ENCODE measurements around the gene ELF1.
A peak's percentile ranks its signal among the peaks of the same experiment; 100 is the strongest.
"Not testable (repeated sequence)": the region's sequence is repeated elsewhere in the genome, so short reads cannot be mapped to it uniquely, and the experiment has no call there.

The ELF1 gene

GRCh38 chr13:40980461-40980860, 38.7 kb downstream of the ELF1 start:
- FAIRE-seq = no peak

GRCh38 chr13:40979232-40979631, 39.9 kb downstream of the ELF1 start:
- no peak for FAIRE-seq

GRCh38 chr13:40978109-40978508, 41.0 kb downstream of the ELF1 start:
- not testable (repeated sequence) for FAIRE-seq

DNA sequence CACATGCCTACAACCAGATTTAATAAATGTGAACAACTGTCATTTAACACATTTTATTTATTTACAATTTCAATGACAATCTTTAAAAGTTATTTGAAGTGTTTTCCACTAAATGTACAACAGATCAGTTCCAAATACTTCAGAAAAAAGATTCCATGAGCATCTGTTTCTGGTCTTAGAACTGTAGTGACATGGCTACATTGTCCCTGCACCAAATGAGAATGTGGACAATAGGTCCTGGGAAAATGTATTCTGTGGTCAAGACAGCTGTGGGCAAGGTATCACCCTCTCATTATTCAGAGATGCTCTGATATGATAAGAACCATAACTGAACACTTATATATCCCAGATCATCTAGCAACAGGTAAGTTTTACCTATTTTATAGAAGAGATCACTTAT, 43.7 kb downstream of the ELF1 start:
- no peak for FAIRE-seq

DNA sequence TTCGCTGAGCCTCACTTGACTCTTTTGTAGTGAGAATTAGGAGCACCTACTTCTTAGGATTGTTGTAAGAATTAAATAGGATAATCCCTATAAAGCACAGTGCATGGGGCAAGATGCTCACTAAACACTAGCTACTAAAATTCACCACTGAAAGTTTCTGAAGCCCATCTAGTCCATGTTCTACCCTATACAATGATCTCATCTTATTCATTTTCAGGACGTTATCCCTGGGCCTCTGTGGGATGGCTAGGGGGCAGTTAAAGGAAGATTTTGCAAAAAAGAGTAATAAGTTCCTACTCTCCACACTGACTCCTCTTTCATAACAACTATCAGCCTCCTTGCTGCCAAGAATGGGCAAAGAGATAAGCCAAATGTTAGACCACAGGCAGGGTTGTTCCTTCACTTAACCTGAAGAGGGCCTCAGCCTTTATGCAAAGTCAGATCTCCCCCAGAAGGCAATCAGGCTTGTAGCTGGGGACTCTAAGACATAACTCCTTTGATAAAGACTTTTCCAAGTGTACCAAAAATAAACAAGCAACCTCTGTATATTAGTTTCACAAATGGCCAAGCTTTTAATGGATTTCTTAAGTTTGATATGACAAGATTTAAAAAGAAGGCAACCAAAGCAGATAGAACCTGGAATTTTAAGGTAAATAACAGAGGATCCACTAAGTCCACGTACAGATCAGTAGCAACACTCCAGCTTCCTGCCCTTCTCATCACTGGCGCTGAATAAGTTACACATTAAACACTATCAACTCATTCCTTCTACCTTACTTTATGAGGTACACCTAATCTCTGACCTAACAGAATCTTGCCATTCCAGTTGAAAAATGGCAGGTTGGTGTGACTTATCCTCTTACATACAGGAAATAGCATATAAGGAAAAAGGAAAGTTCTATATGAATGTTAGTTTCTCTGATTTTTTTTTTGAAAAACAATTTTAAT, 44.4 kb downstream of the ELF1 start:
- FAIRE-seq = no peak

- FAIRE-seq = peak; percentile 92
These were observed 45.7 kb downstream of the ELF1 start for GRCh38 chr13:40973409-40973808.

GRCh38 chr13:40971321-40971720, 47.8 kb downstream of the ELF1 start:
- FAIRE-seq = no peak

DNA sequence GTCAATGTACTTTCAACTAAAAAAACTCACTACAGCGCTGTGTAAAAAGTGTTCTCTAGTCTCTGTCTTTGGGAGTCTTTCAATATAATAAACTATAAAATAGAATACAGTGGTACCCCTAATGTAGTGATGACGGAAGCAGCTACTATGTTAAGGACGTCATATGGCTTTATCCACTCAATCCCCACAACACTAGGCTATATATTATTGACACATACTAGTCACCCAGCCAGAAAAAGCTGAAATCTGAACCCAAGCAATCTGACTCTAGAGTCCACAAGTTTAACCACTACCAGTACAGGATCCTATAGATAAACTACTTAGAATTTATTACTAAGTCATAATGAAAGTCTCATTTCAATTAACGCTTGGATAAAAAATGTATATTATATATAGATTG, 48.3 kb downstream of the ELF1 start:
- FAIRE-seq = no peak

DNA sequence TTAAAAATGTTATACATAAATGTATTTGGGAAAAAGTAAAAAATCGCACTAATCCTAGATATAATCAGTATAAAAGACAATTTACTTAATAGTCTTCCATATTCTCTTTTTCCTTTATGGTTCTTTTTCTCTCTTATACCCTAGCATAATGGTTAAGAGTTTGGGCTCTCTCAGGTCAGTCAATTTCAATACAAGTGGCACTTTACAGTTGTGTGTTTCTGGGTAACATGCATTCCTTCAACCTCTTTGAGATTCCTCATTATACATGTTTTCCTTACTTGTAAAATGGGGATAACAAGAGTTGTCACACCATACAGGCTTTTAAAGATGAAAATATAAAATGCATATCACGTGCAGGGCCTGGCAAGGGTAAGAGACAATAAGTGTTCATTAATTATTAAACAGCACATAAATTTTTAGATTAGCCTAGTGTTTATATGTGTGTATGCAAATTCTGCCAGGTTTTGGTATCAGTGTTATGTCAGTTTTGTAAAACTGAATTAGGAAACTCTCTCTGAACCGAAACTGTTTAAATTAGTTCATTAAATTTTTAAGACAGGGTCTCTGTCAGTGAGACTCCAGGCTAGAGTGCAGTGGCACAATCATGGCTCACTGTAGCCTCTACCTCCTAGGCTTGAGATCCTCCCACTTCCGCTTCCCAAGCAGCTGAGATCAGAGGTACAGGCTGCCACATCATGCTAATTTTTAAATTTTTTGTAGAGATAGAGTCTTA, 49.8 kb downstream of the ELF1 start:
- no peak for FAIRE-seq

DNA sequence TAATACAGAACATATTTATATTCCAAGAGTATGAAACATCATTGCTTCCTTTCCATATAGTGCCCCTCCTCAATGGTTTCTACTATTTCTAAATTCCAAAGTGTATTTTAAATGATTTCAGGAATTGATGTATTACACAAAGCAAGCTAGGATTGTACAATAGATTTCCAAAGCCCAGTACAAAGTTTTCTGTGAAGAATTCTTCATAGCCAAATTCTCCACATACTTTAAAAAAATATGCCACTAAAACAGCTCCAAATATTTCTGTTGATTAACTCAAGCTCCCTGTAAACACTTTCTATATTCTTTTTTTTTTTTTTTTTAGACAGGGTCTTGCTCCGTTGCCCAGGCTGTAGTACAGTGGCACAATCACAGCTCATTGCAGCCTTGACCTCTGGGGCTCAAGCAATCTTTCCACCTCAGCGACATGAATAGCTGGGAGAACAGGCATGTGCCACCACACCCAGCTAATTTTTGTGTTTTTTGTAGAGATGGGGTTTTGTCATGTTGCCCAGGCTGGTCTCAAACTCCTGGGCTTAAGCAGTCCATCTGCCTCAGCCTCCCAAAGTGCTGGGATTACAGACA, 50.6 kb downstream of the ELF1 start:
- no peak for FAIRE-seq

DNA sequence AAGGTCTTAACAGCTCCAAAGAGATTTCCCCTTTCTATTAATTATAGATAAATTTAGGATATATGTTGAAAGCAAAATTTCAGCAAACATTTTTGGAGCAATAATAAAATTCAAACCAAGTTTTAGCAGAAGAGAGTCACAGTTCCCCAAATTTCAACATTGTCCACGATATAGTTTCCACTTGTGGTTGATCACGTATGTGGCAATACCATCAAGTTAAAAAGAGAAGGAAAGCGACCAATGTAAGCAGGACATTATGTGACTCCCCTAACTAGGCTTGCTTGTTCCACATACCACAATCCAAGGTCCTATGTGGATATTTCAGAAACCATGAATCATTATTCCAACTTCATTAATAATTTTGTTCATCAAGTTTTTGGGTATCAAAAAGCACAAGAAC, 52.8 kb downstream of the ELF1 start:
- no peak for FAIRE-seq

- FAIRE-seq = no peak
These were observed 55.2 kb downstream of the ELF1 start for GRCh38 chr13:40963927-40964326.

DNA sequence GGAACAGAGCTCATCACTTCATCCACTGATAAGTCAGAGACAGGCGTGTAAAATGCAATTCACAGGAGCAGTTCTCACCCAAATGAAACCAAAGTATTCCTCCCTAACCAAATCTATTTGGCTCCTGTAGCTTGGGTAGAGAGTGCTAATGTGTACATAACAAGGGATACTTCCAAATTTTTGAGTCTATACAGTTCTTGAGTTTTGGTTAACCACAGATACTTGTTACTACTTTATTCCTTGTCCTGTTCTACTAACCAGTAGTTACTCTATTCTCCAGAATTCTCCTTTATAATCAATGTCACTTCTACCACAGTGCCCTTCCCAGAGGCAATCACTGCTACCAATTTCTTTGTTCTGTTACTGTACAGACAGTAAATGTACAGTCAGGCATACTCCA, 57.3 kb downstream of the ELF1 start:
- FAIRE-seq = no peak

DNA sequence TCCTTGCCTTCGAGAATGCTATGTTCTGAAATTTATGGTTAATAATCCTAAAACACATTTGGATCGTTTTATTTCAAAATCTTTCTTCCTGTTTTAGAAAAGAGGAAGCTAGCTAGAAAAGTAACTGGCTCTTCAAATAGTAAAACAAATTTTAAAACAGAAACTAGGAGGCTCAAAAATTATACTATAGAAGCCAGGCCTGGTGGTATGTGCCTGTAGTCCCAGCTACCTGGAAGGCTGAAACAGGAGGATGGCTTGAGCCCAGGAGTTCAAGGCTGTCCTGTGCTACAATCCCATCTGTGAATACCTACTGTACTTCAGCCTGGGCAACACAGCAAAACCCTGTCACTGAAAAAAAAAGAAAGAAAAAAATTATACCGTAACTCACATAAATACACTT, 57.9 kb downstream of the ELF1 start:
- no peak for FAIRE-seq

GRCh38 chr13:40960716-40961115, 58.4 kb downstream of the ELF1 start:
- FAIRE-seq = no peak

GRCh38 chr13:40958655-40959054, 60.5 kb downstream of the ELF1 start:
- FAIRE-seq = no peak

DNA sequence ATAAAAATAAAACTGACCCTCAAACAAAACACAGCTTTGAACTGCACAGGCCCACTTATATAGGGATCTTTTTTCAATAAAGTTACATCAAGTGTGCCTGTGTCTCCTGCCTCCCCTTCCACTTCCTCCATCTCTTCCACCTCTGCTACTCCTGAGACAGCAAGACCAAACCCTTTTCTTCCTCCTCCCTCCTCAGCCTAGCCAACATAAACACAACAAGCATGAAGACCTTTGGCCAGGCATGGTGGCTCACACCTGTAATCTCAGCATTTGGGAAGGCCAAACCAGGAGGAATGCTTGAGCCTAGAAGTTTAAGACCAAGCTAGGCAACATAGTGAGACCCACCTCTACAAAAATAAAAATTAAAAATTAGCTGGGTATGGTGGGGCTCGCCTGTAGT, 72.6 kb downstream of the ELF1 start:
- FAIRE-seq = no peak

DNA sequence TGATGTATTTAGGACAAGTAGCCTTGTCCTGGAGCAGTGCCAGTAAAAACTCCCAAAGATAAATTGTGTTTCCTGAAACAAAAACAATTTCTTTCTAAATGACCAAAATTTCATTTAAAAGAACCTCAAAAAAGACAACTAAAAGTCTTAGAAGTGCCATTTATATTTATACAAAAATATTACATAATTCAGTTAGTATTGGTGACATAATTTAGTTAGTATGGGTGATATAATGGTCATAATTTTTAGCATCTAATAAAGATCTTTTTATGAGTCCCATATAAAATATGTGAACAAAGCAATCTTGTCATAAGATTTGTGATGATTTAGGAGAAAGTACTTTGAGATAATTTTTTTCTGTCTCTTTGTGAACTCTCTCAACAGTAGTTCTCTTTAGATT, 76.0 kb downstream of the ELF1 start:
- no peak for FAIRE-seq

DNA sequence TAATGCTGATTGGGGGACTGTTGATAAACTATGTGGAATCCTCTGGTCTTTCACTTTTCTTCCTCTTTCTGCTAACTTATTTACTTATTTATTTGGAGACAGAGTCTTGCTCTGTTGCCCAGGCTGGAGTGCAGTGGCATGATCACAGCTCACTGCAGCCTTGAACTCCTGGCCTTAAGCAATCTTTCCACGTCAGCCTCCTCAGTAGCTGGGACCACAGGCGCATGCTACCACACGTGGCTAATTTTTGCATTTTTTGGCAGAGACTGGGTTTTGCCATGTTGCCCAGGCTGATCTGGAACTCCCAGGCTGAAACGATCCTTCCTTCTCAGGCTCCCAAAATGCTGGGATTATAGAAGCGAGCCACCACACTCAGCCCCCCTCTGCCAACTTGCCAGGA, 77.5 kb downstream of the ELF1 start:
- FAIRE-seq = no peak

GRCh38 chr13:40940841-40941240, 78.3 kb downstream of the ELF1 start:
- FAIRE-seq = no peak

DNA sequence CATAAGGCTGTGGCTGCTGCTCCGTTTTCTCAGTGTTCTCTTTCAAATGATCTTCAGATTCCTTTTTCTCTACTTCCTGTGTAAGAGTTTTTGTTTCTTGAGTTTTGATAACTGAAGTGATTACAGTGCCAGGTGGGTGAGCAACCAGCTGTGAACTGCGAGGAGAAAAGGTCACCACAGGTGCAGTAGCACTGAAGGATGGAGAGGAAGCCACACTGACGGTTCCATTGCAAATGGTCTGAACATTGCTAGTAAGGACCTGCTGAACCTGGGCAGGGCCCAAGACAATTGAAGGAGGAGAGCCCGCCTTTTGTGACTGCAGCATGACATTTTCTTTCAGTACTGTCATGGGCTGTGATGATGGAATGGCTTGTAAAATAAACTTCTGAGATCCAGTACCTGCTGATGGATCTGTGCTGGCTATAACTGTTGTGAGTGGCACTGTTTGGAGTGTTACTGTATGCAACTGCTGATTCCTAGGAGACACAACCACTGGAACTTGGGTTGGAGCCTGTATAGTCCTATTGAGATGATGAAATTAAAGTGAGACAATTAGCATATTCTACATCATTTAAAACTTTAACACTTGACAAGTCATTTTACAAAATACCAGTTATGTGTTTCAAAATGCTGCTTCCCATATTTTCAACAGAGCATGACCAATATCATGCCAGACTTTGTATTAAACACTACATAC, 85.5 kb downstream of the ELF1 start:
- FAIRE-seq = no peak

DNA sequence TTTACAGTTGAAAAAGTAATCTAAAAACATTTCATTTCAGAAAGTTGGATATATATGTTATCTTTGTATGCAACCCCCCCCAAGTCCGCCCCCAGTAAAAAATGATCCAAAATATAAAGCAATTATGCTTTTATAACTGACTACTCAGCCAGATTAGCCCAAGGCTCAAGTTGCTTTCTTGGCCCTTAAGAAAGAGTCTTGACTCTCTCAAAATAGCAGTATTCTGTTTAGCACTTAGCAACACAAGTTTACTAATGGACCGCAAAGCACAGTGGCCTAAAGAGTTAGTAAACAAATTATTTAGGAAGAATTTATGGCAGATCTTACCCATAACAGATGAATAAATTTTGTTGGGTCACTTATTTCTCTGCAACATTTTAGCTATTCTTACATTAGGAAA, 86.9 kb downstream of the ELF1 start:
- no peak for FAIRE-seq

DNA sequence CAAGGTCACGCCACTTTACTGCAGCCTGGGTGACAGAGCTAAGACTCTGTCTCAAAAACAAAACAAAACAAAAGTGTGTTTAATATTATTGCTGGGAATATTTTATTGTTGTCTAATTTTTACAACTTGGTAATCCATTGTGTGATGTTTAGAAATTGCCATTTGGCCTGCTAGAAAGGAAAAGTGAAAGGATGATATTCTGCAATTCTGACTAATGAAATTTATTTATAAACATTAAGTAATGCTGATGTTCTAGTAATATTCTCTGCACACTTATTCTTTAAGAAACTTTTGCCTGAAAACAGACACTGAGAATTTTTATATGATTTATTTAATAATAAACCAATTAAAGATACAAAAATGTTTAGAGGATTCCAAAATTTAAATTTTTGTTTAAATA, 87.4 kb downstream of the ELF1 start:
- peak; percentile 36 for FAIRE-seq

All from colon (tissue), 2 donors.